B cell (primary cell): ENCODE results near the gene DAPP1. TPM values are rescaled to one million over a fixed set of nuclear protein-coding genes. Genes with fewer than 3 reads are reported as not detected.

Experiments
- ATAC-seq: fragments of 200-7000 bp; cut with Tn5 transposase; one replicate; pipeline ENCODE4 v1.10.0; 2021; ENCODE audit warnings: low read depth, mild to moderate bottlenecking, moderate number of reproducible peaks, moderate library complexity
- CTCF ChIA-PET: fragments of 350-600 bp; sonication (Branson Sonifier 250); formaldehyde crosslinking; loops from one replicate; lab custom pipeline; 2021; ENCODE audit warnings: antibody characterized with exemption, inconsistent platforms; lab: Charles Lee
- POLR2A ChIA-PET: fragments of 350-600 bp; sonication (Branson Sonifier 250); formaldehyde crosslinking; loops from one replicate; lab custom pipeline; 2021; ENCODE audit warnings: antibody characterized with exemption; lab: Charles Lee
- DNase-seq: peaks from one replicate; pipeline ENCODE4 v3.0.0; 2013
- H2AFZ ChIP-seq: 2 replicates; pipeline ENCODE4 v1.6.1; 2012; ENCODE audit warnings: mild to moderate bottlenecking, low read depth, low read length; ENCODE audit not compliant: insufficient read depth, poor library complexity, severe bottlenecking
- H3K27ac ChIP-seq, 2 donors: 1 replicate in 1 of 2; 2 replicates in 1 of 2; pipeline ENCODE4 v1.5.1; 2012 to 2013; ENCODE audit warnings: low read length in 2 of 2, mild to moderate bottlenecking in 2 of 2, moderate library complexity in 1 of 2
- H3K27me3 ChIP-seq, 4 experiments: fragments of 200-600 bp in 1 of 4; sonication (generic) in 1 of 4; replicated peaks in 1 of 4; 1 replicate in 2 of 4; 2 replicates in 2 of 4; pipeline versions ENCODE4 v1.6.1 to v1.7.0; 2013 to 2016; ENCODE audit warnings: low read length in 3 of 4, mild to moderate bottlenecking in 2 of 4, mixed read lengths in 1 of 4, moderate library complexity in 1 of 4; ENCODE audit not compliant: insufficient read depth in 4 of 4, control insufficient read depth in 3 of 4; ENCODE audit errors: control extremely low read depth in 1 of 4
- H3K36me3 ChIP-seq, 2 experiments: replicated peaks in 1 of 2; 1 replicate in 1 of 2; 2 replicates in 1 of 2; pipeline versions ENCODE4 v1.6.1 to v1.7.1; 2013; ENCODE audit warnings: low read length in 1 of 2; ENCODE audit not compliant: insufficient read depth in 2 of 2, control insufficient read depth in 1 of 2; ENCODE audit errors: control extremely low read depth in 1 of 2, extremely low read depth in 1 of 2
- H3K4me1 ChIP-seq, 2 donors: fragments of 200-600 bp in 1 of 2; sonication (generic) in 1 of 2; 1 replicate in 1 of 2; 2 replicates in 1 of 2; pipeline versions ENCODE4 v1.5.1 to v1.6.1; 2013 to 2017; ENCODE audit warnings: low read length in 2 of 2; ENCODE audit not compliant: control insufficient read depth in 2 of 2, insufficient read depth in 2 of 2
- H3K4me2 ChIP-seq: replicated peaks from 2 replicates; pipeline ENCODE3; 2012; ENCODE audit warnings: mild to moderate bottlenecking, low read depth, low read length; ENCODE audit not compliant: poor library complexity, severe bottlenecking
- H3K4me3 ChIP-seq, 5 experiments: fragments of 200-600 bp in 1 of 5; sonication (generic) in 1 of 5; 1 replicate in 3 of 5; 2 replicates in 2 of 5; pipeline versions ENCODE4 v1.5.1 to v1.7.0; 2011 to 2016; ENCODE audit warnings: low read length in 4 of 5, mild to moderate bottlenecking in 4 of 5, low read depth in 2 of 5, control low read depth in 1 of 5, moderate library complexity in 1 of 5; ENCODE audit not compliant: insufficient read depth in 1 of 5; ENCODE audit errors: control extremely low read depth in 1 of 5, extremely low read depth in 1 of 5
- H3K79me2 ChIP-seq: fragments of 200-600 bp; sonication (generic); one replicate; pipeline ENCODE4 v1.6.0; 2016; ENCODE audit warnings: low read length; ENCODE audit not compliant: control insufficient read depth, insufficient read depth
- H3K9ac ChIP-seq: fragments of 200-600 bp; sonication (generic); 2 replicates; pipeline ENCODE4 v1.6.1; 2017; ENCODE audit warnings: mild to moderate bottlenecking, low read length, moderate library complexity
- H3K9me3 ChIP-seq, 3 donors: one replicate each; pipeline versions ENCODE4 v1.6.1 to v1.7.1; 2013; ENCODE audit warnings: low read length in 2 of 3; ENCODE audit not compliant: control insufficient read depth in 2 of 3, insufficient read depth in 1 of 3; ENCODE audit errors: control extremely low read depth in 1 of 3
- H4K20me1 ChIP-seq: 2 replicates; pipeline ENCODE4 v1.6.0; 2012; ENCODE audit warnings: mild to moderate bottlenecking, low read length; ENCODE audit not compliant: insufficient read depth, control insufficient read depth, poor library complexity, severe bottlenecking
- H3K27ac Mint-ChIP-seq: one replicate; pipeline ENCODE4 v1.8.0; 2021; ENCODE audit warnings: mixed read lengths
- H3K27me3 Mint-ChIP-seq: one replicate; pipeline ENCODE4 v1.8.0; 2021; ENCODE audit warnings: mixed read lengths
- H3K4me1 Mint-ChIP-seq: one replicate; pipeline ENCODE4 v1.8.0; 2021; ENCODE audit warnings: mixed read lengths
- H3K4me3 Mint-ChIP-seq: one replicate; pipeline ENCODE4 v1.8.0; 2021; ENCODE audit warnings: mixed read lengths
- H3K9me3 Mint-ChIP-seq: one replicate; pipeline ENCODE4 v1.8.0; 2022; ENCODE audit warnings: mixed read lengths; ENCODE audit not compliant: insufficient read depth
- CTCF ChIP-seq: fragments of 200-600 bp; IDR thresholded peaks from one replicate; pipeline ENCODE4 v1.8.0; 2022; ENCODE audit warnings: antibody characterized with exemption, mild to moderate bottlenecking
- EZH2 ChIP-seq: IDR thresholded peaks from 2 replicates; pipeline ENCODE4 v1.6.1; 2012; ENCODE audit warnings: borderline replicate concordance, low read depth, mild to moderate bottlenecking, moderate library complexity, low read length; ENCODE audit not compliant: insufficient read depth, poor library complexity, severe bottlenecking
- WGBS: methylation state at CpG from one replicate; pipeline ENCODE4 v1.1.5; 2013; ENCODE audit warnings: missing lambda C conversion rate; ENCODE audit not compliant: insufficient coverage; 5-methylcytosine and 5-hydroxymethylcytosine counted together
- intact Hi-C: fragments of 100-400 bp; cut with micrococcal nuclease; formaldehyde crosslinking; loops from one replicate; pipeline ENCODE4 v1.10.0; 2022
- polyA plus RNA-seq: library from polyadenylated mRNA; depleted of rRNA; stranded (reverse); fragments of >200 nt; gene quantifications from 2 replicates; pipeline ENCODE4 v1.2.3, GENCODE V29; 2012
- total RNA-seq, 2 donors: library from RNA; stranded (reverse); fragments of 120-200 nt in 1 of 2; gene quantifications; 1 replicate in 1 of 2; 2 replicates in 1 of 2; pipeline versions ENCODE4 v1.2.3 to v1.2.4, GENCODE V29; 2013 to 2022

Gene DAPP1
- total and polyA plus RNA-seq, 2 donors (not counting 1 experiment from before 2014, with no cell fraction given) = 82.5 to 166 TPM

GRCh38 chr4:99841129-99841528 is 24.5 kb downstream of the DAPP1 start:
- Mint-ChIP-seq H3K27ac (peak overlapping the region; percentile 43), H3K4me3 (no peak overlapping the region), H3K4me1 (peaks cover 37% of the 10 kb centered on the region), H3K27me3 (no peaks in the 10 kb centered on the region), H3K9me3 (no peaks in the 10 kb centered on the region)
- WGBS = no CpG with 5 or more reads among the region's 4 CpGs
- no peak overlapping the region for H3K9ac ChIP-seq
- ChIA-PET CTCF (no interaction called here), POLR2A (no interaction called here)
- DNase-seq (no peak), ATAC-seq (no peak)
- H2AFZ ChIP-seq = no peak overlapping the region
- TF ChIP-seq EZH2 (no peak), CTCF (no peak)
- H3K27me3 ChIP-seq = no peaks in the 10 kb centered on the region
- intact Hi-C loops = no loop called here
- no peak overlapping the region for H3K4me2 ChIP-seq
- H3K4me1 ChIP-seq = peaks cover 5 to 15% of the 10 kb centered on the region in 2 donors
- no peaks in the 10 kb centered on the region for H3K9me3 ChIP-seq
- peaks cover 0 to 89% of the 10 kb centered on the region in 2 experiments for H3K36me3 ChIP-seq
- H4K20me1 ChIP-seq = peaks cover 65% of the 10 kb centered on the region
- H3K79me2 ChIP-seq = peaks cover 41% of the 10 kb centered on the region
- no peak overlapping the region for H3K27ac ChIP-seq
- no peak overlapping the region for H3K4me3 ChIP-seq

GRCh38 chr4:99843413-99843812 is 26.8 kb downstream of the DAPP1 start:
- ATAC-seq = no peak
- Histone ChIP-seq H3K27me3 (no peaks in the 10 kb centered on the region), H3K4me1 (peaks cover 21 to 32% of the 10 kb centered on the region in 2 donors), H3K27ac (no peak overlapping the region), H3K9ac (no peak overlapping the region), H4K20me1 (peaks cover 60% of the 10 kb centered on the region), H3K79me2 (peaks cover 20% of the 10 kb centered on the region), H3K36me3 (peaks cover 1 to 68% of the 10 kb centered on the region in 2 experiments), H2AFZ (no peak overlapping the region), H3K4me3 (no peak overlapping the region), H3K4me2 (no peak overlapping the region), H3K9me3 (no peaks in the 10 kb centered on the region)
- no peak for DNase-seq
- H3K9me3 Mint-ChIP-seq = no peaks in the 10 kb centered on the region
- no peaks in the 10 kb centered on the region for H3K27me3 Mint-ChIP-seq
- ChIA-PET POLR2A (interaction anchor here (0.7 kb wide), 1 partner anchor 279 kb away, joined by 3 read pairs; the partner anchor contains the start of gene TRMT10A), CTCF (no interaction called here)
- TF ChIP-seq EZH2 (no peak), CTCF (no peak)
- no peak overlapping the region for H3K4me3 Mint-ChIP-seq
- H3K4me1 Mint-ChIP-seq = peaks cover 54% of the 10 kb centered on the region
- intact Hi-C loops = no loop called here
- H3K27ac Mint-ChIP-seq = no peak overlapping the region
